GM20431 (cell line): ENCODE measurements around the gene TAS2R16.
"Not testable (repeated sequence)": the region's sequence is repeated elsewhere in the genome, so short reads cannot be mapped to it uniquely, and the experiment has no call there.

Source experiments
- in situ Hi-C: fragments of 300-500 bp; cut with MseI, MboI; formaldehyde crosslinking; loops from one replicate; pipeline ENCODE4 v1.15.0; 2020; ENCODE audit warnings: low sequenced_read_pairs; ENCODE audit not compliant: unreplicated experiment

Gene TAS2R16

GRCh38 chr7:122975341-122975740, 20.2 kb downstream of the TAS2R16 start:
- in situ Hi-C loops, result no loop called here

- in situ Hi-C loops, result no loop called here
Measured at GRCh38 chr7:122974229-122974628, 21.3 kb downstream of the TAS2R16 start.

GRCh38 chr7:122972056-122972455, 23.4 kb downstream of the TAS2R16 start:
- in situ Hi-C loops, result no loop called here

GRCh38 chr7:122970740-122971725, 24.5 kb downstream of the TAS2R16 start:
- in situ Hi-C loops, result no loop called here

- in situ Hi-C loops, result no loop called here
Measured at GRCh38 chr7:122968389-122968788, 27.1 kb downstream of the TAS2R16 start.

- in situ Hi-C loops, result no loop called here
Measured at GRCh38 chr7:122965306-122965705, 30.2 kb downstream of the TAS2R16 start.

GRCh38 chr7:122953678-122954077, 41.8 kb downstream of the TAS2R16 start:
- in situ Hi-C loops, result not testable (repeated sequence)

GRCh38 chr7:122951006-122951405, 44.5 kb downstream of the TAS2R16 start:
- in situ Hi-C loops, result no loop called here

GRCh38 chr7:122949186-122949585, 46.3 kb downstream of the TAS2R16 start:
- in situ Hi-C loops, result no loop called here
